Left lung (tissue), 10 donors: Measurements from ENCODE around the gene AP2B1. TPM values are rescaled to one million over a fixed set of nuclear protein-coding genes. Genes with fewer than 3 reads are reported as not detected.

Experiments
- ATAC-seq: fragments of 200-7000 bp; cut with Tn5 transposase; one replicate; pipeline ENCODE4 v1.9.1; 2020; ENCODE audit warnings: moderate library complexity
- DNase-seq, 4 donors: peaks; one replicate each; pipeline ENCODE4 v3.0.0-alpha.2; 2013 to 2020
- H3K27ac ChIP-seq, 2 donors: fragments of 200-600 bp; sonication (generic) in 1 of 2; one replicate each; pipeline versions ENCODE4 v1.5.0 to v1.8.0; 2020 to 2021
- H3K27me3 ChIP-seq, 2 donors: fragments of 200-600 bp; sonication (generic) in 1 of 2; one replicate each; pipeline versions ENCODE4 v1.5.0 to v1.8.0; 2020 to 2021
- H3K36me3 ChIP-seq, 2 donors: fragments of 200-600 bp; sonication (generic) in 1 of 2; one replicate each; pipeline versions ENCODE4 v1.5.0 to v1.8.0; 2020 to 2021
- H3K4me1 ChIP-seq, 2 donors: fragments of 200-600 bp; one replicate each; pipeline ENCODE4 v1.8.0; 2021
- H3K4me3 ChIP-seq, 2 donors: fragments of 200-600 bp; sonication (generic) in 1 of 2; one replicate each; pipeline versions ENCODE4 v1.5.0 to v1.8.0; 2020 to 2021; ENCODE audit warnings: mild to moderate bottlenecking in 1 of 2
- H3K9me3 ChIP-seq, 2 donors: fragments of 200-600 bp; sonication (generic) in 1 of 2; one replicate each; pipeline versions ENCODE4 v1.5.0 to v1.8.0; 2020 to 2021
- intact Hi-C, 2 donors: fragments of 100-400 bp; cut with DNase I; formaldehyde crosslinking; loops; one replicate each; pipeline versions ENCODE4 v1.11.2 to v1.14.2; 2022
- polyA plus RNA-seq, 6 donors: library from polyadenylated mRNA; unstranded; fragments of 120-200 nt; gene quantifications; one replicate each; pipeline ENCODE4 v1.2.1, GENCODE V29; 2013; ENCODE audit not compliant: insufficient read length in 6 of 6
- total RNA-seq, 2 donors: library from RNA; stranded (reverse); fragmentation: NEBNext Ultra II Directional; extraction: Animal tissue kit (Norgen Biotek cat#: 25700); gene quantifications; one replicate each; pipeline ENCODE4 v1.2.1, GENCODE V29; 2021
- TF ChIP-seq, protein P1 (sequence below), 2 donors: fragments of 200-600 bp; sonication (generic) in 1 of 2; IDR thresholded peaks; one replicate each; pipeline versions ENCODE4 v1.5.0 to v1.8.0; 2021; ENCODE audit warnings: antibody characterized with exemption in 2 of 2
- donor health status: DM: no; HTN: yes; CAD: no.
- donor health status: DM: no; HTN: no; CAD: no.

AP2B1 gene
- total and polyA plus RNA-seq, 8 donors: 132 to 195 (median 154) TPM

DNA sequence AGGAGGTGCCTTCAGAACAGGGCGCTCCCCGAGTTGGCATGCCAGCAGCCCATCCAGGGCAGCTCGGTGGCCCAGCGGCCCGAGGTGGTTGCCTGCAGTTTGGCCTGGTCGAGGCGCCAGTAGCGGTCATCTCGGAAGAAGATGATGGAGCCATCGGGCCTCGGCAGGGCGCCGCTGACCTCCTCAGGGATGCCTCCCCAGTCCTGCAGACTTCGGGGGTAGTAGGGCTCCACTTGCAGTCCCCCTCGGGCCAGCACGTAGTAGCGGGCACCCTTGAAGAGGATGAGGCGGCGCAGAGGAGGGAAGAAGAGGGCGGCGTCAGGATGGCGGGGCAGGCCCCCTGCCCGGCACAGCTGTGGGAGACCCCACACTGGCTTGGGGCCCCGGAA, 179.4 kb downstream of the AP2B1 start:
- TF ChIP-seq, protein P1, sequence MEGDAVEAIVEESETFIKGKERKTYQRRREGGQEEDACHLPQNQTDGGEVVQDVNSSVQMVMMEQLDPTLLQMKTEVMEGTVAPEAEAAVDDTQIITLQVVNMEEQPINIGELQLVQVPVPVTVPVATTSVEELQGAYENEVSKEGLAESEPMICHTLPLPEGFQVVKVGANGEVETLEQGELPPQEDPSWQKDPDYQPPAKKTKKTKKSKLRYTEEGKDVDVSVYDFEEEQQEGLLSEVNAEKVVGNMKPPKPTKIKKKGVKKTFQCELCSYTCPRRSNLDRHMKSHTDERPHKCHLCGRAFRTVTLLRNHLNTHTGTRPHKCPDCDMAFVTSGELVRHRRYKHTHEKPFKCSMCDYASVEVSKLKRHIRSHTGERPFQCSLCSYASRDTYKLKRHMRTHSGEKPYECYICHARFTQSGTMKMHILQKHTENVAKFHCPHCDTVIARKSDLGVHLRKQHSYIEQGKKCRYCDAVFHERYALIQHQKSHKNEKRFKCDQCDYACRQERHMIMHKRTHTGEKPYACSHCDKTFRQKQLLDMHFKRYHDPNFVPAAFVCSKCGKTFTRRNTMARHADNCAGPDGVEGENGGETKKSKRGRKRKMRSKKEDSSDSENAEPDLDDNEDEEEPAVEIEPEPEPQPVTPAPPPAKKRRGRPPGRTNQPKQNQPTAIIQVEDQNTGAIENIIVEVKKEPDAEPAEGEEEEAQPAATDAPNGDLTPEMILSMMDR (IDR thresholded peaks at IDR 0.05): no peak
- Histone ChIP-seq H3K4me3 (no peak overlapping the region), H3K36me3 (no peaks in the 10 kb centered on the region), H3K27me3 (peaks cover 0 to 14% of the 10 kb centered on the region in 2 donors), H3K4me1 (peaks cover 5 to 17% of the 10 kb centered on the region in 2 donors), H3K27ac (no peak overlapping the region), H3K9me3 (no peaks in the 10 kb centered on the region)
- DNase-seq (peak in 1 of 4 donors; percentile 81), ATAC-seq (no peak)
- intact Hi-C loops: no loop called here

DNA sequence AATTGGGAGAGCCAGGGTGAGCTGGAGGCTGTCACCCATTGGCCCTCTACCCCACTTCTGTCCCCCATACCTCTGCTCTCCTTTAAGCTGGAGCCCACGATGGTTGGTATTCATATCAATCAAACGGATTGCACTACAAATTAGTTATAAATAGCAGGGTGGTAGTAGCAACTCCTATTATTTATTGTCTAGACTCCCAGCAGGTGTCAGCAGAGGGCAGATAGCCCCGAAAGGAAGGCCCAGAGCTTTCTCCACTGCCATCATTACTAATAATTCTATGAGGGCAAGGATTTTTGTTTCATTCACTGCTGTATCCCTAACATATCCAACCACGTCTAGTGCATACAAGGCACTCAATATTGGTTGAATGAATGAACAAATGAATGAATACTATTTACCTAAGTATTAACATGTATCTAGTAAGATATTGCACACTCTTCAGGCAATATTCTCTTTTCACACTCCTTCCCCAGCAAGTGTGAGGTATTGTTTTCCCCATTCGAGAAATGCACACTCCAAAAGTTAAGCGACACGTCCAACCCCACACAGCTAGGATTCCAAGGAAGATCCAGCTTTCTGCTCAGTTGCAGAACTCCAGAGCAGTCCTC, 179.9 kb downstream of the AP2B1 start:
- Histone ChIP-seq H3K4me3 (no peak overlapping the region), H3K27me3 (peaks cover 0 to 14% of the 10 kb centered on the region in 2 donors), H3K9me3 (no peaks in the 10 kb centered on the region), H3K4me1 (peaks cover 5 to 17% of the 10 kb centered on the region in 2 donors), H3K36me3 (no peaks in the 10 kb centered on the region), H3K27ac (no peak overlapping the region)
- DNase-seq: peak in 2 of 4 donors; percentile 16 to 47
- peak; percentile 13 for ATAC-seq
- intact Hi-C loops: no loop called here
- TF ChIP-seq, protein P1 (IDR thresholded peaks at IDR 0.05): peak in 1 of 2 donors; percentile 43

DNA sequence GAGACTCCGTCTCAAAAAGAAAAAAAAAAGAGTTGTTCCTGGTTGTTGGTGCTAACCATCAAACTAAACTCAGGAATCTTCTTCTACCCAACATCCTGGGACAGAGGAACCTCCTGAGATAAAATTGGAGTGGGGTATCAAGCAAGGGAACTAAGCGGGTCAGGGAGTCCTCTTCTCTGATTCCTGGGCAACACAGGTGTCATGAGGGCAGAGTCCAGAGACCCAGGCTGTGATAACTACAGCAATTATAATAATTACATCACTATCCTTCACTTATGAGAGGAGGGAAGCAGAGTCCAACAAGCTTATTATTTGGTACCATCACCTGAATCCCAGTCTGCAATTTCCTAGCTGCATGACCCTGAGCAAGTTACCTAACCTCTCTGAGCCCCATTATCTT, 181.7 kb downstream of the AP2B1 start:
- H3K27me3 ChIP-seq: peaks cover 0 to 14% of the 10 kb centered on the region in 2 donors
- no peaks in the 10 kb centered on the region for H3K36me3 ChIP-seq
- DNase-seq (no peak), ATAC-seq (no peak)
- H3K9me3 ChIP-seq: no peaks in the 10 kb centered on the region
- intact Hi-C loops: no loop called here
- TF ChIP-seq, protein P1 (IDR thresholded peaks at IDR 0.05): no peak
- H3K4me1 ChIP-seq: peaks cover 5 to 21% of the 10 kb centered on the region in 2 donors
- H3K4me3 ChIP-seq: no peak overlapping the region
- no peak overlapping the region for H3K27ac ChIP-seq

DNA sequence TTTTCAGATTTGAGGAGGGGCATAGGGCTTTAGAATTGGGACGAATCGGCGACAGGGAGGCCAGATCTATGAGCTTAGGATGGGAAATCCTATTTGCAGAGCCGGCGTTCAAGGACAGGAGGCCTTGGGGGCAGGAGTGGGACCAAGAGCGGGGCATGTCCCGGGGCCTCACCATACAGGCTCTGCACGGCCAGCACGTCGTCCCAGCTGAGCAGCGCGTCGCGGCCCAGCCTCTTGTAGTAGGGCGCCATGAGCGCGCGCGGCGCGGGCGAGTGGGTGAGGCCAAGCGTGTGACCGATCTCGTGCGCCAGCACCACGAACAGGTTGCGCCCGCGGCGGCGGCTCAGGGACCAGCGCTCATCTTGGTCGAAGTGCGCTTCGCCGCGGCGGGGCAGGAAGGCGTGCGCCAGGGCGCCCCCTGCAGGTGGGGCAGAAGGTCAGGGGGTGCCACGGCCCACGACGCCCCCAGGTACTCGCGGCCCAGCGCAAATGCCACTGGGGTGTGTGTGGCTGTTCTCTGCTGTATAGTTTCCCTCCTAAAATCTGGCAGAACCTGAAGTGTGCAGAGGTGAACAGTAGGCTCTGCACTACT, 182.9 kb downstream of the AP2B1 start:
- Histone ChIP-seq H3K36me3 (no peaks in the 10 kb centered on the region), H3K9me3 (no peaks in the 10 kb centered on the region), H3K27ac (no peak overlapping the region), H3K4me3 (no peak overlapping the region), H3K27me3 (peaks cover 0 to 6% of the 10 kb centered on the region in 2 donors), H3K4me1 (peaks cover 10 to 21% of the 10 kb centered on the region in 2 donors)
- ATAC-seq: no peak
- intact Hi-C loops: no loop called here
- TF ChIP-seq, protein P1 (IDR thresholded peaks at IDR 0.05): no peak
- DNase-seq: no peak

DNA sequence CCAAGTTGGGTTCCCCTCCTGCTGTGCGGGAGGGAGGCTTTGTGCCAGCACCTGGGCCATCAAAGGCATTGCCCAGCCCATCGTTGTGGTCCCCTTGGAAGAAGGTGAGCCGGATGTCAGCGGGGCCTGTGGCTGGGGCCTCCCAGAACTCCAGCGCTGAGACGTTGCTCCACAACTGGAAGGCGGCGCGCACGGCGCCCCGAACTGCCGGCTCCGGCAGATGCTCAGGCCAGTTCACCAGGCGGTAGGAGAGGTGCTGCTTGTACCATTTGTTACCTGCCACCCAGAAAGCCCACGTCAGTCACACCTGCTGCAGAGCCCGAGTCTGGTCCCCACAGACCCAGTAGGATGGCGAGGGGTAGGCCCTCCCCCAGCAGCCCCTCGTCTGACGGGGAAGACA, 186.0 kb downstream of the AP2B1 start:
- ATAC-seq (no peak), DNase-seq (no peak)
- H3K27me3 ChIP-seq: no peaks in the 10 kb centered on the region
- TF ChIP-seq, protein P1 (IDR thresholded peaks at IDR 0.05): no peak
- peaks cover 32 to 47% of the 10 kb centered on the region in 2 donors for H3K4me1 ChIP-seq
- no peak overlapping the region for H3K4me3 ChIP-seq
- peak overlapping the region; percentile 61 to 81 for H3K27ac ChIP-seq
- no peaks in the 10 kb centered on the region for H3K9me3 ChIP-seq
- H3K36me3 ChIP-seq: no peaks in the 10 kb centered on the region
- intact Hi-C loops: no loop called here
